ENCODE results near the gene TP63. TPM values are rescaled to one million over a fixed set of nuclear protein-coding genes. Genes with fewer than 3 reads are reported as not detected.

The TP63 gene
- total and polyA plus RNA-seq, 2 experiments from 2014 or later, result not detected

DNA sequence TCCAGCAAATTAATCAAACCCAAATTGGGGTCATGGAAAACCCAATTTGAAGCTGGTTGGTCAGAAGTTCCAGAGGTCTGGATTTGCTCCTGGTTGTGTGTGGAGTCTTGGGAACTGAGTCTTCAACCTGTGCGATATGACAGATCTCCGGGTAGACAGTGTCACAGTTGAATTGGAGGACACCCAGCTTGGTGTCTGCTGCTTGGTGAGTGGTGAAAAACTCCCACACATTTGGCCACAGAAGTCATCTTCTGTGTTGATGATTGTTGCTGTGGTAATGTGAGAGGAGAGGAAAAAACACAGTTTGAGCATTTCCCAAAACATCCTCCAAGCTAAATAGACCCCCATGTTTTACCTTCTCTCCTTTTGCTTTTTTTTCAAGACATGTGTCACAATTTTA is 218.1 kb downstream of the TP63 start:
- Histone ChIP-seq H3K36me3 (ENCODE audit: insufficient read depth) (no peaks in the 10 kb centered on the region), H4K20me1 (replicated peaks; ENCODE audit: insufficient read depth) (no peaks in the 10 kb centered on the region), H3K4me1 (ENCODE audit: insufficient read depth) (peaks cover 4% of the 10 kb centered on the region; the same call in 1 of the 2 replicates), H3K79me2 (replicated peaks; ENCODE audit: insufficient read depth) (no peaks in the 10 kb centered on the region), H3K9me2 (ENCODE audit: insufficient read depth) (no peaks in the 10 kb centered on the region), H3K27ac (ENCODE audit: low read depth) (no peak overlapping the region), H3F3A (replicated peaks; ENCODE audit: low read depth) (no peaks in the 10 kb centered on the region), H3K4me3 (no peak overlapping the region), H3K27me3 (ENCODE audit: insufficient read depth) (no peaks in the 10 kb centered on the region), H2AFZ (no peak overlapping the region), H3K4me2 (no peak overlapping the region)
- H3K27me3 Mint-ChIP-seq (ENCODE audit: insufficient read depth, low read depth, poor library complexity), result peaks cover 4% of the 10 kb centered on the region
- ATAC-seq (no peak), DNase-seq (ENCODE audit: low spot score) (no peak)
- no peak overlapping the region for H3K27ac Mint-ChIP-seq
- no peak for TF ChIP-seq EZH2 (IDR thresholded peaks at IDR 0.05; ENCODE audit: low read depth, unreplicated experiment)
- no peak for TF ChIP-seq NANOG (IDR thresholded peaks at IDR 0.05; ENCODE audit: borderline replicate concordance)
- TF ChIP-seq STAT1 (IDR thresholded peaks at IDR 0.05; ENCODE audit: unreplicated experiment), result no peak
- TF ChIP-seq ZNF114 (CRISPR knock-in tag; IDR thresholded peaks at IDR 0.05), result no peak
- TF ChIP-seq, protein P1, sequence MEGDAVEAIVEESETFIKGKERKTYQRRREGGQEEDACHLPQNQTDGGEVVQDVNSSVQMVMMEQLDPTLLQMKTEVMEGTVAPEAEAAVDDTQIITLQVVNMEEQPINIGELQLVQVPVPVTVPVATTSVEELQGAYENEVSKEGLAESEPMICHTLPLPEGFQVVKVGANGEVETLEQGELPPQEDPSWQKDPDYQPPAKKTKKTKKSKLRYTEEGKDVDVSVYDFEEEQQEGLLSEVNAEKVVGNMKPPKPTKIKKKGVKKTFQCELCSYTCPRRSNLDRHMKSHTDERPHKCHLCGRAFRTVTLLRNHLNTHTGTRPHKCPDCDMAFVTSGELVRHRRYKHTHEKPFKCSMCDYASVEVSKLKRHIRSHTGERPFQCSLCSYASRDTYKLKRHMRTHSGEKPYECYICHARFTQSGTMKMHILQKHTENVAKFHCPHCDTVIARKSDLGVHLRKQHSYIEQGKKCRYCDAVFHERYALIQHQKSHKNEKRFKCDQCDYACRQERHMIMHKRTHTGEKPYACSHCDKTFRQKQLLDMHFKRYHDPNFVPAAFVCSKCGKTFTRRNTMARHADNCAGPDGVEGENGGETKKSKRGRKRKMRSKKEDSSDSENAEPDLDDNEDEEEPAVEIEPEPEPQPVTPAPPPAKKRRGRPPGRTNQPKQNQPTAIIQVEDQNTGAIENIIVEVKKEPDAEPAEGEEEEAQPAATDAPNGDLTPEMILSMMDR (conservative IDR thresholded peaks at IDR 0.05; ENCODE audit: low read depth in 2 of 2), result no peak
- TF ChIP-seq ZNF331 (CRISPR knock-in tag; IDR thresholded peaks at IDR 0.05; ENCODE audit: low read depth), result no peak
- TF ChIP-seq, protein P2, sequence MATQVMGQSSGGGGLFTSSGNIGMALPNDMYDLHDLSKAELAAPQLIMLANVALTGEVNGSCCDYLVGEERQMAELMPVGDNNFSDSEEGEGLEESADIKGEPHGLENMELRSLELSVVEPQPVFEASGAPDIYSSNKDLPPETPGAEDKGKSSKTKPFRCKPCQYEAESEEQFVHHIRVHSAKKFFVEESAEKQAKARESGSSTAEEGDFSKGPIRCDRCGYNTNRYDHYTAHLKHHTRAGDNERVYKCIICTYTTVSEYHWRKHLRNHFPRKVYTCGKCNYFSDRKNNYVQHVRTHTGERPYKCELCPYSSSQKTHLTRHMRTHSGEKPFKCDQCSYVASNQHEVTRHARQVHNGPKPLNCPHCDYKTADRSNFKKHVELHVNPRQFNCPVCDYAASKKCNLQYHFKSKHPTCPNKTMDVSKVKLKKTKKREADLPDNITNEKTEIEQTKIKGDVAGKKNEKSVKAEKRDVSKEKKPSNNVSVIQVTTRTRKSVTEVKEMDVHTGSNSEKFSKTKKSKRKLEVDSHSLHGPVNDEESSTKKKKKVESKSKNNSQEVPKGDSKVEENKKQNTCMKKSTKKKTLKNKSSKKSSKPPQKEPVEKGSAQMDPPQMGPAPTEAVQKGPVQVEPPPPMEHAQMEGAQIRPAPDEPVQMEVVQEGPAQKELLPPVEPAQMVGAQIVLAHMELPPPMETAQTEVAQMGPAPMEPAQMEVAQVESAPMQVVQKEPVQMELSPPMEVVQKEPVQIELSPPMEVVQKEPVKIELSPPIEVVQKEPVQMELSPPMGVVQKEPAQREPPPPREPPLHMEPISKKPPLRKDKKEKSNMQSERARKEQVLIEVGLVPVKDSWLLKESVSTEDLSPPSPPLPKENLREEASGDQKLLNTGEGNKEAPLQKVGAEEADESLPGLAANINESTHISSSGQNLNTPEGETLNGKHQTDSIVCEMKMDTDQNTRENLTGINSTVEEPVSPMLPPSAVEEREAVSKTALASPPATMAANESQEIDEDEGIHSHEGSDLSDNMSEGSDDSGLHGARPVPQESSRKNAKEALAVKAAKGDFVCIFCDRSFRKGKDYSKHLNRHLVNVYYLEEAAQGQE (IDR thresholded peaks at IDR 0.05; ENCODE audit: unreplicated experiment), result no peak
- TF ChIP-seq POLR2AphosphoS5 (IDR thresholded peaks at IDR 0.05; ENCODE audit: low read depth), result no peak
- TF ChIP-seq, protein P3, sequence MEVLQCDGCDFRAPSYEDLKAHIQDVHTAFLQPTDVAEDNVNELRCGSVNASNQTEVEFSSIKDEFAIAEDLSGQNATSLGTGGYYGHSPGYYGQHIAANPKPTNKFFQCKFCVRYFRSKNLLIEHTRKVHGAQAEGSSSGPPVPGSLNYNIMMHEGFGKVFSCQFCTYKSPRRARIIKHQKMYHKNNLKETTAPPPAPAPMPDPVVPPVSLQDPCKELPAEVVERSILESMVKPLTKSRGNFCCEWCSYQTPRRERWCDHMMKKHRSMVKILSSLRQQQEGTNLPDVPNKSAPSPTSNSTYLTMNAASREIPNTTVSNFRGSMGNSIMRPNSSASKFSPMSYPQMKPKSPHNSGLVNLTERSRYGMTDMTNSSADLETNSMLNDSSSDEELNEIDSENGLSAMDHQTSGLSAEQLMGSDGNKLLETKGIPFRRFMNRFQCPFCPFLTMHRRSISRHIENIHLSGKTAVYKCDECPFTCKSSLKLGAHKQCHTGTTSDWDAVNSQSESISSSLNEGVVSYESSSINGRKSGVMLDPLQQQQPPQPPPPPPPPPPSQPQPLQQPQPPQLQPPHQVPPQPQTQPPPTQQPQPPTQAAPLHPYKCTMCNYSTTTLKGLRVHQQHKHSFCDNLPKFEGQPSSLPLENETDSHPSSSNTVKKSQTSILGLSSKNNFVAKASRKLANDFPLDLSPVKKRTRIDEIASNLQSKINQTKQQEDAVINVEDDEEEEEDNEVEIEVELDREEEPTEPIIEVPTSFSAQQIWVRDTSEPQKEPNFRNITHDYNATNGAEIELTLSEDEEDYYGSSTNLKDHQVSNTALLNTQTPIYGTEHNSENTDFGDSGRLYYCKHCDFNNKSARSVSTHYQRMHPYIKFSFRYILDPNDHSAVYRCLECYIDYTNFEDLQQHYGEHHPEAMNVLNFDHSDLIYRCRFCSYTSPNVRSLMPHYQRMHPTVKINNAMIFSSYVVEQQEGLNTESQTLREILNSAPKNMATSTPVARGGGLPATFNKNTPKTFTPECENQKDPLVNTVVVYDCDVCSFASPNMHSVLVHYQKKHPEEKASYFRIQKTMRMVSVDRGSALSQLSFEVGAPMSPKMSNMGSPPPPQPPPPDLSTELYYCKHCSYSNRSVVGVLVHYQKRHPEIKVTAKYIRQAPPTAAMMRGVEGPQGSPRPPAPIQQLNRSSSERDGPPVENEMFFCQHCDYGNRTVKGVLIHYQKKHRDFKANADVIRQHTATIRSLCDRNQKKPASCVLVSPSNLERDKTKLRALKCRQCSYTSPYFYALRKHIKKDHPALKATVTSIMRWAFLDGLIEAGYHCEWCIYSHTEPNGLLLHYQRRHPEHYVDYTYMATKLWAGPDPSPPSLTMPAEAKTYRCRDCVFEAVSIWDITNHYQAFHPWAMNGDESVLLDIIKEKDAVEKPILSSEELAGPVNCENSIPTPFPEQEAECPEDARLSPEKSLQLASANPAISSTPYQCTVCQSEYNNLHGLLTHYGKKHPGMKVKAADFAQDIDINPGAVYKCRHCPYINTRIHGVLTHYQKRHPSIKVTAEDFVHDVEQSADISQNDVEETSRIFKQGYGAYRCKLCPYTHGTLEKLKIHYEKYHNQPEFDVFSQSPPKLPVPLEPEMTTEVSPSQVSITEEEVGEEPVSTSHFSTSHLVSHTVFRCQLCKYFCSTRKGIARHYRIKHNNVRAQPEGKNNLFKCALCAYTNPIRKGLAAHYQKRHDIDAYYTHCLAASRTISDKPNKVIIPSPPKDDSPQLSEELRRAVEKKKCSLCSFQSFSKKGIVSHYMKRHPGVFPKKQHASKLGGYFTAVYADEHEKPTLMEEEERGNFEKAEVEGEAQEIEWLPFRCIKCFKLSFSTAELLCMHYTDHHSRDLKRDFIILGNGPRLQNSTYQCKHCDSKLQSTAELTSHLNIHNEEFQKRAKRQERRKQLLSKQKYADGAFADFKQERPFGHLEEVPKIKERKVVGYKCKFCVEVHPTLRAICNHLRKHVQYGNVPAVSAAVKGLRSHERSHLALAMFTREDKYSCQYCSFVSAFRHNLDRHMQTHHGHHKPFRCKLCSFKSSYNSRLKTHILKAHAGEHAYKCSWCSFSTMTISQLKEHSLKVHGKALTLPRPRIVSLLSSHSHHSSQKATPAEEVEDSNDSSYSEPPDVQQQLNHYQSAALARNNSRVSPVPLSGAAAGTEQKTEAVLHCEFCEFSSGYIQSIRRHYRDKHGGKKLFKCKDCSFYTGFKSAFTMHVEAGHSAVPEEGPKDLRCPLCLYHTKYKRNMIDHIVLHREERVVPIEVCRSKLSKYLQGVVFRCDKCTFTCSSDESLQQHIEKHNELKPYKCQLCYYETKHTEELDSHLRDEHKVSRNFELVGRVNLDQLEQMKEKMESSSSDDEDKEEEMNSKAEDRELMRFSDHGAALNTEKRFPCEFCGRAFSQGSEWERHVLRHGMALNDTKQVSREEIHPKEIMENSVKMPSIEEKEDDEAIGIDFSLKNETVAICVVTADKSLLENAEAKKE (CRISPR knock-in tag; IDR thresholded peaks at IDR 0.05), result no peak
- no peak for TF ChIP-seq JUNB (IDR thresholded peaks at IDR 0.05; ENCODE audit: unreplicated experiment)
- TF ChIP-seq, protein P4, sequence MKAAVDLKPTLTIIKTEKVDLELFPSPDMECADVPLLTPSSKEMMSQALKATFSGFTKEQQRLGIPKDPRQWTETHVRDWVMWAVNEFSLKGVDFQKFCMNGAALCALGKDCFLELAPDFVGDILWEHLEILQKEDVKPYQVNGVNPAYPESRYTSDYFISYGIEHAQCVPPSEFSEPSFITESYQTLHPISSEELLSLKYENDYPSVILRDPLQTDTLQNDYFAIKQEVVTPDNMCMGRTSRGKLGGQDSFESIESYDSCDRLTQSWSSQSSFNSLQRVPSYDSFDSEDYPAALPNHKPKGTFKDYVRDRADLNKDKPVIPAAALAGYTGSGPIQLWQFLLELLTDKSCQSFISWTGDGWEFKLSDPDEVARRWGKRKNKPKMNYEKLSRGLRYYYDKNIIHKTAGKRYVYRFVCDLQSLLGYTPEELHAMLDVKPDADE (IDR thresholded peaks at IDR 0.05), result no peak
- TF ChIP-seq CREB1 (CRISPR knock-in tag; IDR thresholded peaks at IDR 0.05; ENCODE audit: low read depth), result no peak
- TF ChIP-seq EZH2phosphoT487 (IDR thresholded peaks at IDR 0.05; ENCODE audit: unreplicated experiment), result no peak
- no peaks in the 10 kb centered on the region for H3K9me3 Mint-ChIP-seq
- H3K4me1 Mint-ChIP-seq, result peaks cover 11% of the 10 kb centered on the region
- no peak overlapping the region for H3K4me3 Mint-ChIP-seq
- no peaks in the 10 kb centered on the region for H3K36me3 Mint-ChIP-seq (ENCODE audit: low read depth)

Data from GM23338 (cell line).